Caco-2 (cell line): ENCODE measurements around the gene LRP1. TPM values are rescaled to one million over a fixed set of nuclear protein-coding genes. Genes with fewer than 3 reads are reported as not detected.

ENCODE experiments used
- BruUV-seq: library from RNA; stranded (reverse); fragments of 400-500 nt; replicated peaks from 2 replicates; lab custom pipeline; 2021; lab: Mats Ljungman, UMichigan
- CTCF ChIA-PET: fragments of 300-600 bp; sonication (Branson Sonifier 250); formaldehyde crosslinking; loops from one replicate; lab custom pipeline; 2022; ENCODE audit warnings: antibody characterized with exemption; lab: Charles Lee
- POLR2A ChIA-PET: fragments of 300-600 bp; sonication (Branson Sonifier 250); formaldehyde crosslinking; loops from one replicate; lab custom pipeline; 2022; ENCODE audit warnings: antibody characterized with exemption; lab: Charles Lee
- DNase-seq, 2 experiments: peaks; one replicate each; pipeline versions ENCODE4 v3.0.0 to v3.0.0-alpha.2; 2020 to 2022
- H3K27me3 ChIP-seq: replicated peaks from 2 replicates; pipeline ENCODE4 v1.6.0; 2011; ENCODE audit warnings: low read length; ENCODE audit not compliant: control insufficient read depth, insufficient read depth
- H3K36me3 ChIP-seq: 2 replicates; pipeline ENCODE4 v1.5.1; 2011; ENCODE audit warnings: low read length; ENCODE audit not compliant: control insufficient read depth, insufficient read depth
- H3K4me1 ChIP-seq: fragments of 250-450 bp; sonication (Bioruptor Pico); 2 replicates; pipeline ENCODE4 v1.5.1; 2020; ENCODE audit warnings: mild to moderate bottlenecking
- H3K4me3 ChIP-seq: 2 replicates; pipeline ENCODE4 v1.5.1; 2011; ENCODE audit warnings: low read depth, mild to moderate bottlenecking, control low read depth, low read length
- H3K9me3 ChIP-seq: fragments of 250-450 bp; sonication (Bioruptor Pico); 2 replicates; pipeline ENCODE4 v1.5.1; 2020; ENCODE audit warnings: mild to moderate bottlenecking, moderate library complexity
- H3K27ac Mint-ChIP-seq: one replicate; pipeline ENCODE4 v1.8.0; 2022; ENCODE audit warnings: mixed read lengths; ENCODE audit not compliant: unreplicated experiment
- H3K27me3 Mint-ChIP-seq: one replicate; pipeline ENCODE4 v1.8.0; 2022; ENCODE audit warnings: mixed read lengths; ENCODE audit not compliant: insufficient read depth, unreplicated experiment
- H3K36me3 Mint-ChIP-seq: one replicate; pipeline ENCODE4 v1.8.0; 2022; ENCODE audit warnings: mild to moderate bottlenecking, mixed read lengths; ENCODE audit not compliant: insufficient read depth, unreplicated experiment
- H3K4me1 Mint-ChIP-seq: one replicate; pipeline ENCODE4 v1.8.0; 2022; ENCODE audit warnings: low read depth, mixed read lengths; ENCODE audit not compliant: unreplicated experiment
- H3K4me3 Mint-ChIP-seq: one replicate; pipeline ENCODE4 v1.8.0; 2022; ENCODE audit warnings: mild to moderate bottlenecking, moderate library complexity, mixed read lengths; ENCODE audit not compliant: unreplicated experiment
- H3K9me3 Mint-ChIP-seq: one replicate; pipeline ENCODE4 v1.8.0; 2022; ENCODE audit warnings: mixed read lengths; ENCODE audit not compliant: unreplicated experiment
- intact Hi-C: fragments of 100-400 bp; cut with micrococcal nuclease; formaldehyde crosslinking; loops from one replicate; pipeline ENCODE4 v1.10.0; 2022; ENCODE audit not compliant: unreplicated experiment
- total RNA-seq: library from RNA; stranded (reverse); gene quantifications from 2 replicates; pipeline ENCODE4 v1.2.3, GENCODE V29; 2022
- TF ChIP-seq, protein P1 (sequence below), 2 experiments: fragments of 200-600 bp in 1 of 2; IDR thresholded peaks; 1 replicate in 1 of 2; 2 replicates in 1 of 2; pipeline versions ENCODE4 v1.5.1 to v1.8.0; 2011 to 2022; ENCODE audit warnings: antibody characterized with exemption in 1 of 2, control low read depth in 1 of 2, inconsistent platforms in 1 of 2, low read depth in 1 of 2, low read length in 1 of 2, mild to moderate bottlenecking in 1 of 2, moderate library complexity in 1 of 2; ENCODE audit not compliant: insufficient read depth in 1 of 2, severe bottlenecking in 1 of 2, unreplicated experiment in 1 of 2

The LRP1 gene
- total RNA-seq, 1 experiment from 2014 or later, result 111 TPM

DNA sequence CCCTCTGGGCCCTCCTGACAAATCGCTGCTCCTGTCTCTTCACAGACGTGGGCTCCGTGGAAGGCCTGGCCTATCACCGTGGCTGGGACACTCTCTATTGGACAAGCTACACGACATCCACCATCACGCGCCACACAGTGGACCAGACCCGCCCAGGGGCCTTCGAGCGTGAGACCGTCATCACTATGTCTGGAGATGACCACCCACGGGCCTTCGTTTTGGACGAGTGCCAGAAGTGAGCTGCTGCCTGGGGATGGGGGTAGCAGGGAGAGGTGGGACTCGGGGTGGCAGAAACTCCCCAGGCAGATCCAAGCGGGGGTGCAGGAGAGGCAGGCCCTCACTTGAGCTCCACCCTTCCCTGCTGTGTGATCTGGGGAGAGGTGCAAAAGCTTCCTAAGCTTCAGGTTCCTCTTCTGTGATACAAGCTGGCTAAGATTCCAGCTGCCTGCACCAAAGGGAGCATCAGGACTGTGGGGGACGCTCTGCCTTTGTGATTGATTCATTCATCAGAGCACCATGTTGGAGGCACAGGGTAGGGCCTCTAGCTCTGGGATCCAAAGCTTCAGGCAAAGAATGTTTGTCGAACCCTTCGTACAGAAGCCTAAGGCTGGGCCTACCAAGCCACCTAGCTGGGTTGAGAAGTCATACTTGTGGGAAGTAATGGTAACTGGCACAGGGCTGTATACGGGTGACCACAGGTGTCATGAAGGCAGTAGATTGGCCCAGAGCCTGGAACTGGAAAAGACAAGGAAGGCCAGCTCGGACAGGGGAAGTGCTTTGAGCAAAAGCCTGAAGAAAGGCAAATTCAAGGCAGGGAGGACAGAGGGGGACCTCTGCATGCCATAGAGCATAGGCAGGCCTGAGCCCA, 59.2 kb downstream of the LRP1 start:
- Histone ChIP-seq H3K9me3 (no peaks in the 10 kb centered on the region), H3K4me1 (no peaks in the 10 kb centered on the region), H3K4me3 (no peak overlapping the region), H3K36me3 (peaks cover 5% of the 10 kb centered on the region), H3K27me3 (no peaks in the 10 kb centered on the region)
- Mint-ChIP-seq H3K36me3 (peaks cover 62% of the 10 kb centered on the region), H3K27ac (no peak overlapping the region), H3K9me3 (no peaks in the 10 kb centered on the region), H3K27me3 (no peaks in the 10 kb centered on the region), H3K4me3 (no peak overlapping the region), H3K4me1 (peaks cover 9% of the 10 kb centered on the region)
- POLR2A ChIA-PET, result no interaction called here
- DNase-seq, result no peak
- CTCF ChIA-PET, result interaction anchor here (0.6 to 0.7 kb wide), 2 partner anchors 36 to 60 kb away, joined by 3 read pairs; no protein-coding TSS in a partner anchor
- BruUV-seq, result no TSS peak
- intact Hi-C loops, result no loop called here
- TF ChIP-seq, protein P1, sequence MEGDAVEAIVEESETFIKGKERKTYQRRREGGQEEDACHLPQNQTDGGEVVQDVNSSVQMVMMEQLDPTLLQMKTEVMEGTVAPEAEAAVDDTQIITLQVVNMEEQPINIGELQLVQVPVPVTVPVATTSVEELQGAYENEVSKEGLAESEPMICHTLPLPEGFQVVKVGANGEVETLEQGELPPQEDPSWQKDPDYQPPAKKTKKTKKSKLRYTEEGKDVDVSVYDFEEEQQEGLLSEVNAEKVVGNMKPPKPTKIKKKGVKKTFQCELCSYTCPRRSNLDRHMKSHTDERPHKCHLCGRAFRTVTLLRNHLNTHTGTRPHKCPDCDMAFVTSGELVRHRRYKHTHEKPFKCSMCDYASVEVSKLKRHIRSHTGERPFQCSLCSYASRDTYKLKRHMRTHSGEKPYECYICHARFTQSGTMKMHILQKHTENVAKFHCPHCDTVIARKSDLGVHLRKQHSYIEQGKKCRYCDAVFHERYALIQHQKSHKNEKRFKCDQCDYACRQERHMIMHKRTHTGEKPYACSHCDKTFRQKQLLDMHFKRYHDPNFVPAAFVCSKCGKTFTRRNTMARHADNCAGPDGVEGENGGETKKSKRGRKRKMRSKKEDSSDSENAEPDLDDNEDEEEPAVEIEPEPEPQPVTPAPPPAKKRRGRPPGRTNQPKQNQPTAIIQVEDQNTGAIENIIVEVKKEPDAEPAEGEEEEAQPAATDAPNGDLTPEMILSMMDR (IDR thresholded peaks at IDR 0.05; ENCODE audit: insufficient read depth in 1 of 2, low read depth in 1 of 2, low read length in 1 of 2, severe bottlenecking in 1 of 2, unreplicated experiment in 1 of 2), result no peak

DNA sequence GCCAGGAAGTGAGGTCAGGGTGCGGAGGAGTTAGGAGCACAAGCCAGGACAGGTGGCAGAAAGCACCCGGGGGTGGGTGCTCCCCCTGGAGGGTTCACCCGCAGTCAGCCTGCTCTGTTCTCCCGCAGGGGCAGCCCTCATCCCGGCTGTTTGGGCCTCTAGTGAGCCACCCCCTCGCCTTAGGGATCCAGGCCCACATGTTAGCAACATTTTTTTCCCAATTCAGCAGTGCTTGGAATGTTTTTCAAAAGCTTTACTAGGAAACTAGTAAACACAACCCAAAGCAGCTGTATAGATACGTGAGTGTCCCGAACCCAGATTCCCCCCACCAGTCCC, 59.8 kb downstream of the LRP1 start:
- Mint-ChIP-seq H3K27ac (no peak overlapping the region), H3K4me3 (no peak overlapping the region), H3K9me3 (no peaks in the 10 kb centered on the region), H3K27me3 (no peaks in the 10 kb centered on the region), H3K36me3 (peaks cover 60% of the 10 kb centered on the region), H3K4me1 (peaks cover 3% of the 10 kb centered on the region)
- DNase-seq, result no peak
- TF ChIP-seq, protein P1 (IDR thresholded peaks at IDR 0.05; ENCODE audit: insufficient read depth in 1 of 2, low read depth in 1 of 2, low read length in 1 of 2, severe bottlenecking in 1 of 2, unreplicated experiment in 1 of 2), result no peak
- no TSS peak for BruUV-seq
- Histone ChIP-seq H3K27me3 (no peaks in the 10 kb centered on the region), H3K36me3 (peaks cover 5% of the 10 kb centered on the region), H3K4me1 (no peaks in the 10 kb centered on the region), H3K9me3 (no peaks in the 10 kb centered on the region), H3K4me3 (no peak overlapping the region)
- ChIA-PET POLR2A (no interaction called here), CTCF (interaction anchor here (0.6 kb wide), 1 partner anchor 36 kb away, joined by 3 read pairs; no protein-coding TSS in a partner anchor)
- intact Hi-C loops, result no loop called here

DNA sequence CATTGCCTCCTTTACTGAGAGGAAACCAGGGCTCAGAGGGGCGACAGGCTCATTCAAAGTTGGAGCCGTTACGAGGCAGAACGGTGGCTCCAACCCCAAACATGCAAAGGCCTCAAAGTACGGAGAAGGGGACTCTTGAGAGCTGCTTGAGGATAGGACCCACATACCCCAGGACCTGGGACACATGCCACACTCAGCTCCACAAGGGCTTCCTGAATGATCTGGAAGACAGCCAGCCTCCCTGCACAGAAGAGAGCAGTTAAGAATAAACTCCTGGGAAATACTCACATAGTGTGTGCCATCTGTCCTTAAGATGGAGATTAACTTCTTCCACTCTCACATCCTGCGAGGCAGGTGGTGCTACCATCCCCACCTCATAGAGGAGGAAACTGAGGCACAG, 61.8 kb downstream of the LRP1 start:
- POLR2A ChIA-PET, result no interaction called here

More for the DNA sequence above, 61.8 kb downstream of the LRP1 start:
- H3K4me1 Mint-ChIP-seq, result no peaks in the 10 kb centered on the region
- H3K27ac Mint-ChIP-seq, result no peak overlapping the region
- peaks cover 42% of the 10 kb centered on the region for H3K36me3 Mint-ChIP-seq
- intact Hi-C loops, result no loop called here
- Histone ChIP-seq H3K36me3 (peaks cover 8% of the 10 kb centered on the region), H3K9me3 (no peaks in the 10 kb centered on the region), H3K4me1 (no peaks in the 10 kb centered on the region), H3K4me3 (no peak overlapping the region), H3K27me3 (no peaks in the 10 kb centered on the region)
- no peak overlapping the region for H3K4me3 Mint-ChIP-seq
- no peaks in the 10 kb centered on the region for H3K27me3 Mint-ChIP-seq
- CTCF ChIA-PET, result interaction anchor here (0.8 kb wide), 1 partner anchor 62 kb away, joined by 3 read pairs; no protein-coding TSS in a partner anchor
- no peak for DNase-seq
- BruUV-seq, result no TSS peak
- TF ChIP-seq, protein P1 (IDR thresholded peaks at IDR 0.05; ENCODE audit: insufficient read depth in 1 of 2, low read depth in 1 of 2, low read length in 1 of 2, severe bottlenecking in 1 of 2, unreplicated experiment in 1 of 2), result no peak
- H3K9me3 Mint-ChIP-seq, result no peaks in the 10 kb centered on the region
